GM21515 (cell line): ENCODE data around the gene MLST8.

Experiments used
- ATAC-seq: cut with Tn5 transposase; IDR thresholded peaks from one replicate; pipeline ENCODE4 v1.9.1; 2021; ENCODE audit not compliant: unreplicated experiment

MLST8 gene

DNA sequence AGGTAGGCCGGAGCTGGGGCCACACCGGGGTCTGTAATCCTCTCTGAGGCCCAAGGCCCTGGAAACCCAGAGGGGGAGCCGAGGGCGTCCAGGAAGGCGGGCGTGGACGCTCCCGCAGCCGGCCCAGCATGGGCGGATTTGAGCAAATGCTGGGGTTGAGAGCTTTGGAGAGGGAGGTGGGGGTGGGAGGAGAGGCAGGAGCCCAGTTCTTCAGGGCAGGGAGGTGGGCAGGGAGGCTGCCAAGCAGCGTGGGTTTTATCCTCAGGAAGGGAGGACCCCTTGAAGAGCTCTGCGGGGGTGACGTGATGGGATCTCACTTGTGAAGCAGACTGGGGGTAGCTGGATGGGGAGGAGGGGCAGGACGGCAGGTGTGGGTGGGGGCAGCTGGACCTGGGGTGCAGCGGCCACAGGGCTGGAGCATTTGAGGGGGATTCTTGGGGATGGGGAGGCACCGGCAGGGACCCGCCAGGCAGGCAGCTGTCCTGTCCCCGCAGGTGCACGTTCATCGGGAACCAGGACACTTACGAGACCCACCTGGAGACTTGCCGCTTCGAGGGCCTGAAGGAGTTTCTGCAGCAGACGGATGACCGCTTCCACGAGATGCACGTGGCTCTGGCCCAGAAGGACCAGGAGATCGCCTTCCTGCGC is 32.4 kb upstream of the MLST8 start:
- no peak for ATAC-seq

GRCh38 chr16:2173366-2173765 is 31.9 kb upstream of the MLST8 start:
- ATAC-seq: no peak

GRCh38 chr16:2173916-2174315 is 31.3 kb upstream of the MLST8 start:
- ATAC-seq: no peak

DNA sequence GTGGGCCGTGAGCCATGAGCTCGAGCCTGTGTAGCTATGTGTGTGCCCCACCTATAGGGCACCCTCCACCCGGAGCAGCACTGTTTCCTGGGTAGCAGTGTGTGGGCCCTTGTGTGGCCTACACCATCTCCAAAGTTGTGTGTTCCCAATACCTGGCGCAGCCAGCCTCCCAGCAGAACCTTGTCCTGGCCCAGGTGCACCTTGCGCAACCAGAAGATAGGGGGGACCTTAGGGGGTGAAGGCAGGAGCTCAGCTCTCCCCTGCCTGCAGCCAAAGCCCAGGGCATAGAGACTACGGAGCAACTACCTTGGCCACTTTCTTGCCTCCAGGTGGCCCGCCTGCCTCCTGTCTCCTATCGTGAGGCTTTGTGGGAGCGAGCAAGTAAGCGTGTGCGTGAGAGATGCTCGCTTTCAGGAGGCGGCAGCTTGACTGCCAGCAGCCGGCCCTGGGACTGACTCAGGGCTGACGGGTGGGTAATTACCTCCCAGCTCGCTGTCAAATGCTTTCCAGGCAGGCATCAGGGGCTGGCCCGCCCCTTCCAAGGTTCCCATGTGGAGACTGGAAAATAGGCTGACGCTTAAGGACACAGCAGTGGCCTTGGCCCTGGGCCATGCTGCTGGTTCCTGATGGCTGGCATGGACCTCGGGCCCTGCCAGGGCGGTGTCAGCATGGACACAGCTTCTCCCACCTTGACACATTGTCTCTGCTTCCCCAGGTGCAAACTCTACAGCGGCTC is 30.7 kb upstream of the MLST8 start:
- ATAC-seq: no peak

DNA sequence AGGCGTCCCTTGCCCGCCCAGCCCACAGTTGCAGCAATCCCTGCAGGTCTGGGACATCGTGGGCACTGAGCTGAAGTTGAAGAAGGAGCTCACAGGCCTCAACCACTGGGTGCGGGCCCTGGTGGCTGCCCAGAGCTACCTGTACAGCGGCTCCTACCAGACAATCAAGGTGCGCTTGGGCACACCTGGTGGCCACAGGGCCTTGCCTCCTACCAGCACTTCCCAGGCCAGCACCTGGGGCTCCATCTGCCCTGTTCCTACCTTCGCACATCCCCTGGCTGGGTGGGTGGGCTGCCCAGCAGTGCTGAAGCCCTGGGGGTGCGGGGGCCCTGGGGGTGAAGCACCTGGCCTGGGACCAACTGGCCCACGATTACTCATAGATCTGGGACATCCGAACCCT is 29.8 kb upstream of the MLST8 start:
- ATAC-seq: no peak

DNA sequence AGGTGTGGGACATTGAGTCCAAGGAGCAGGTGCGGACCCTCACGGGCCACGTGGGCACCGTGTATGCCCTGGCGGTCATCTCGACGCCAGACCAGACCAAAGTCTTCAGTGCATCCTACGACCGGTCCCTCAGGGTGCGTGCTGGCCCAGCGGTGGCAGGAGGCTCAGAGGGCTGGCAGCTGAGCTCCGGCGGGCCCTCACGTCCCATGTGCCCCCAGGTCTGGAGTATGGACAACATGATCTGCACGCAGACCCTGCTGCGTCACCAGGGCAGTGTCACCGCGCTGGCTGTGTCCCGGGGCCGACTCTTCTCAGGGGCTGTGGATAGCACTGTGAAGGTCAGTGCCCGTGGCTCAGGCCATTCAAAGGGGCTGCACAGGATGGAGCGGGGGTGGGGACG is 29.2 kb upstream of the MLST8 start:
- no peak for ATAC-seq

GRCh38 chr16:2177101-2177500 is 28.2 kb upstream of the MLST8 start:
- no peak for ATAC-seq

DNA sequence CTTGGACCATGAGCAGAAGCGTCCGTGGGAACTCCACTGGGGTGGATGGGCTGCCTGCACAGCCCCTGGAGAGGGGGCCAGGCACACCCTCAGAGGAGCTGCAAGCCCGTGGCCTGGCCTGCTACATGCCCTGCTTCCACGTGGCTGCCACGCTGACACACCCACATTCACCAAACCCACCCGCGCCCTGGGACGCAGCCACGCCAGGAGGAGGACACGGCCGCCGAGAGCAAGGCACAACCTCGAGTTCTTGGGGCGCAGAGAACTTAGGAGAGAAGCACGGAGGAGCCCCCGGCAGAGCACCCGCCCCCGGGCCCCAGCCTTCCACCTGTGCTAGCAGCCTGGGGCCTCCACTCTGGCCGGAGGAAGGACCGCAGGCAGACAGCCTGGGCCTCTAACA is 27.7 kb upstream of the MLST8 start:
- ATAC-seq: no peak

GRCh38 chr16:2178321-2179106 is 26.7 kb upstream of the MLST8 start:
- no peak for ATAC-seq

- ATAC-seq: no peak
Observed at GRCh38 chr16:2179107-2179501, 26.1 kb upstream of the MLST8 start.

- no peak for ATAC-seq
Observed at GRCh38 chr16:2179576-2179975, 25.7 kb upstream of the MLST8 start.

- ATAC-seq: no peak
Observed at GRCh38 chr16:2180461-2180860, 24.8 kb upstream of the MLST8 start.

DNA sequence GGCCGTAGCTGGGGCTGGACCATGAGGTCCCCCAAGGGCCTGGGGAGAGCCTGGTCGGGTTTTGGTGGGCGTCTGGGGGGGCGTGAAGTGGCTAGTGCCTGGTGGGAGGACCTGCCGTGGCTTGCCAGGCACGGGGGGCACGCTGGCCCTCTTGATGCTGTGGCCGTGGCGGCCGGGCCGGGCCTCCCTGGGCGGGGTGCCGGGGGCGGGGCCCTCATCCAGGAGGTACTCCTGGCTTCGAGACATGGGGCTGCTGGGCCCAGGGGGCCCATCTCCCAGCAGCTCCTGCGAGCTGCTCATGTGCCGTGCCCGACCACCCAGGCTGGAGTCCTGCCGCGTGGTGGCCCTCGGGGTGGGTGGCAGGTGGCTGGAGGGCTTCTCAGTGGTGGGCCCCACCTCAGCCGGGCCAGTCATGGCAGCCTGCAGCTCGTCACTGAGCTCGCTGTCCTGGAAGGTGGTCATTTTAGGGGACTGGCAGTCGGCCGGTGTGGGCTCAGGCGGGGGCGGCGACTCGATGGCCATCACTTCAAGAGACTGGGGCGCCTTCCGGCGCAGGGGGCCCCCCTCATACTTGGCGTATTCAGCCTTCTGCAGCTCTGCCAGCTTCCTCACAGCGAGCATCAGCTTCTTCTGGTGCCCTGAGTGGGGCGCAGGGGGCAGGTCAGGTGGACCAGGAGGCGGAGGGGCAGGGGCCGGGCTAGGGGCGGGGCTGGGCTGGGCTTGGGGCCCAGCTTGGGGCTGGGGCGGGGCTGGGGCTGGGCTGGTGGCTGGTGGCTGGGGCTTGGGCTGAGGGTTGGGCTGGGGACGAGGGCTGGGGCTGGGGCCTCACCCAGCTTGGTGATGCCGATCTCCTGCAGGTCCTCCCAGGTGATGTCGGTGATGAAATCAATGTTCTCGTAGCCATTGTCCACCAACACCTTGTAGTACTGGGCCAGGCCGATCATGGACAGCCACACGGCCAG is 24.0 kb upstream of the MLST8 start:
- no peak for ATAC-seq

GRCh38 chr16:2181952-2182351 is 23.3 kb upstream of the MLST8 start:
- no peak for ATAC-seq

DNA sequence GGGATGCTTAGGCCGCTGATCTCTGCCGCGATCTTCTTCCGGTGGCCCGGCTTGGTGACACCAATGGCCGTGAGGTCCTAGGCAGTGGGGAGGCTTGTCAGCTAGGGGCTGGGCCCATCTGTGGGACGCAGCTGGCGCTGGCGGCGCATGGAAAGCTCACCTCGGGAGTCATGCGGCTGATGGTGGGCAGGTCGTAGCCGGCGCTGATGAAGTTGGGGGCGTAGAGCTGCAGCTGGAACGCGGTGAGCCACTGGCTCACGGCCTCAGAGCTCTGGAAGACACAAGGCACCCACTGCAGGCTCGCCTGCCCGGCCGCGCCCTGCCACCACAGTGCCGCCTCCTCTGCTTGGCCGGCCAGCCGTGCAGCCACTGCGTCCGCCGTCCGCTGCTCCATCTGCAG is 21.6 kb upstream of the MLST8 start:
- no peak for ATAC-seq

DNA sequence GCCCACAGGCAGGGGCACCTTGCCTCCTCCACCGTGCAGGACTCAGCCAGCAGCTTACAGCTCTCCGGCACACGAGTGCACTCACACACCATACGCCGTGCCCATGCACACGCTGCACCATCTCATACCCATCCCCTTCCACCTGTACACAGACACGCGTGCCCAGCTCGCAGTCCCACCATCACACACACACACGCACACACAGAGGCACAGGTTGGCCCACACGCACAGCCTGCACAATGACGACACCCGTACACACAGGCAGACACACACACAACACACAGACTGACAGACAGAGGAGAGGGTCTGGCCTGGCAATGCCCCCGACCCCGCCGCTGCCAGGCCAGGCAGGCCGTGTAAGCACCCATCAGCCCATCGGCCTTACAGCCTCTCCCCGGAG is 20.9 kb upstream of the MLST8 start:
- ATAC-seq: no peak

GRCh38 chr16:2184962-2185361 is 20.3 kb upstream of the MLST8 start:
- ATAC-seq: no peak

DNA sequence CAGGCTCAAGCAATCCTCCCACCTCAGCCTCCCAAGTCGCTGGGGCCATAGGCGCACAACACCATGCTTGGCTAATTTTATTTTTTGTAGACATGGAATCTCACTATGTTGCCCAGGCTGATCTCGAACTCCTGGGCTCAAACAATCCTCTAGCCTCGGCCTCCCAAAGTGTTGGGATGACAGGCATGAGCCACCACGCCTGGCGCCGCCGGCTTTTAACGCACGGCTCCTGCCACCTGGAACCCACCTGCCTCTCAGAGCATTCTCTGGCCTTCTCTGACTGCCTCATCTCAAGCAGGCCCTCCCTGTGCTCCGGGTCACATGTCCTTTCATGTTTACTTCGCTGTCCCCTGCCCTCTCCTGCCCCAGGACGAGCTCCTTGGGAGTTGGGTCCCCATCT is 19.2 kb upstream of the MLST8 start:
- ATAC-seq: no peak

DNA sequence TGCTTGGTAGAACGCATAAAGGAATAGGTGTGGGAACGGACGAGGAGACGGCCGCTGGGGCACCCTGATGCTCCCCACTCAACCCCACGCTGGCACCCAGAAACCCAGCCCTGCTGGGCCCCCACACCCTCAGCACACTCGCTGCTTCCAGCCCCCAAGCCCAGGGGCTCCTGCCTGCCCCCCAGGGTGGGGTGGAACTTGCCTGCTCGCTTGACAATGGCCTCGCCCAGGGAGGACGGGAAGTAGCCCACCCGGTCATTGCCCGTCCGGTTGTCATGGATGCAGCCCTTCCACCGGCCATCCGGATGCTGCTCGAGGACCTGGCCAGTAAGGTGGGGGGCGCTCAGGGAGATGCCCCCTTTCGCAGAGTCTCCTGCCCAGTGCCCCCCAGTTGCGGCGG is 18.7 kb upstream of the MLST8 start:
- no peak for ATAC-seq

GRCh38 chr16:2187212-2187611 is 18.0 kb upstream of the MLST8 start:
- no peak for ATAC-seq

DNA sequence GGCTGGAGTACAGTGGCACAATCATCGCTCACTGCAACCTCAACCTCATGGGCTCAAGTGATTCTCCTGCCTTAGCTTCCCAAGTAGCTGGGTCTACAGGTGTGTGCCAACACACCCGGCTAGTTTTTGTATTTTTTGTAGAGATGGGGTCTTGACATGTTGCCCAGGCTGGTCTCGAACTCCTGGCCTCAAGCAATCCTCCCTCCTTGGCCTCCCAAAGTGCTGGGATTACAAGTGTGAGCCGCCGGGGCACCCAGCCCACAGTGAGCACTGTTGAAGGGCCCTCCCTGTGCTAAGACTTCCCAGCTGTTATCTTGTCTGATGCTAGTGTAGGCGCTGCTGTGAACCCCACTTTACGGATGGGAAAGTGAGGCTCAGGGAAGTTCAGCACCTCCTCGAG is 16.9 kb upstream of the MLST8 start:
- no peak for ATAC-seq
